ENCODE results near the gene ERC1. TPM values are rescaled to one million over a fixed set of nuclear protein-coding genes. Genes with fewer than 3 reads are reported as not detected.

ERC1 gene
- total RNA-seq, 1 experiment from 2014 or later, result 55.1 TPM

DNA sequence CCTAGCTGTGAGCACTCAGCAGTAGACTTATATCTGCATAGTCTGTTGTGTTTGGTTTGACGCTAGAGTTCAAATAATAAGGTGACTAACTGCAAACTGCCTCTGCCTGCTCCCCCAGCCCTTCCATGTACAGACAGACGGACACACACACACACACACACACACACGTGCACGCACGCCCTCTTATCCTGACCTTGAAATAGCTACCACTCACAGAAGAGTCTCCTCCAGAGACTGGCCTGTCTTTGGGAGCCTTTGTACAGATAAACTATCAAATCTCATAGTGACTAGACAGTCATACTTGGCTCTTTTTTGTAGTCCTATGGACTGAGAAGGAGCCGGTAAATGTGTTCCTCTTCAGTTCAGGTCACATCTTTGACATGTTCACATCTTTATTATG lies 445.0 kb downstream of the ERC1 start:
- TF ChIP-seq, protein P1, sequence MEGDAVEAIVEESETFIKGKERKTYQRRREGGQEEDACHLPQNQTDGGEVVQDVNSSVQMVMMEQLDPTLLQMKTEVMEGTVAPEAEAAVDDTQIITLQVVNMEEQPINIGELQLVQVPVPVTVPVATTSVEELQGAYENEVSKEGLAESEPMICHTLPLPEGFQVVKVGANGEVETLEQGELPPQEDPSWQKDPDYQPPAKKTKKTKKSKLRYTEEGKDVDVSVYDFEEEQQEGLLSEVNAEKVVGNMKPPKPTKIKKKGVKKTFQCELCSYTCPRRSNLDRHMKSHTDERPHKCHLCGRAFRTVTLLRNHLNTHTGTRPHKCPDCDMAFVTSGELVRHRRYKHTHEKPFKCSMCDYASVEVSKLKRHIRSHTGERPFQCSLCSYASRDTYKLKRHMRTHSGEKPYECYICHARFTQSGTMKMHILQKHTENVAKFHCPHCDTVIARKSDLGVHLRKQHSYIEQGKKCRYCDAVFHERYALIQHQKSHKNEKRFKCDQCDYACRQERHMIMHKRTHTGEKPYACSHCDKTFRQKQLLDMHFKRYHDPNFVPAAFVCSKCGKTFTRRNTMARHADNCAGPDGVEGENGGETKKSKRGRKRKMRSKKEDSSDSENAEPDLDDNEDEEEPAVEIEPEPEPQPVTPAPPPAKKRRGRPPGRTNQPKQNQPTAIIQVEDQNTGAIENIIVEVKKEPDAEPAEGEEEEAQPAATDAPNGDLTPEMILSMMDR (IDR thresholded peaks at IDR 0.05; ENCODE audit: unreplicated experiment), result no peak
- intact Hi-C loops (cut with micrococcal nuclease), result no loop called here
- no peak for DNase-seq (ENCODE audit: unreplicated experiment)
- peaks cover 6% of the 10 kb centered on the region for H3K4me1 Mint-ChIP-seq (ENCODE audit: insufficient read depth, unreplicated experiment)
- H3K36me3 Mint-ChIP-seq (ENCODE audit: insufficient read depth, unreplicated experiment), result peaks cover 3% of the 10 kb centered on the region
- H3K4me3 Mint-ChIP-seq (ENCODE audit: unreplicated experiment), result no peak overlapping the region
- CTCF ChIA-PET, result interaction anchor here (0.5 kb wide), 1 partner anchor 16 kb away, joined by 3 read pairs; no protein-coding TSS in a partner anchor
- no peaks in the 10 kb centered on the region for H3K27me3 Mint-ChIP-seq (ENCODE audit: insufficient read depth, unreplicated experiment)
- BruUV-seq (replicated peaks), result no TSS peak
- no peak overlapping the region for H3K27ac Mint-ChIP-seq (ENCODE audit: low read depth, unreplicated experiment)
- POLR2A ChIA-PET, result interaction anchor here (0.8 to 0.9 kb wide), 2 partner anchors 8 to 148 kb away, joined by 3 to 4 read pairs; no protein-coding TSS in a partner anchor
- no peaks in the 10 kb centered on the region for H3K9me3 Mint-ChIP-seq (ENCODE audit: unreplicated experiment)

DNA sequence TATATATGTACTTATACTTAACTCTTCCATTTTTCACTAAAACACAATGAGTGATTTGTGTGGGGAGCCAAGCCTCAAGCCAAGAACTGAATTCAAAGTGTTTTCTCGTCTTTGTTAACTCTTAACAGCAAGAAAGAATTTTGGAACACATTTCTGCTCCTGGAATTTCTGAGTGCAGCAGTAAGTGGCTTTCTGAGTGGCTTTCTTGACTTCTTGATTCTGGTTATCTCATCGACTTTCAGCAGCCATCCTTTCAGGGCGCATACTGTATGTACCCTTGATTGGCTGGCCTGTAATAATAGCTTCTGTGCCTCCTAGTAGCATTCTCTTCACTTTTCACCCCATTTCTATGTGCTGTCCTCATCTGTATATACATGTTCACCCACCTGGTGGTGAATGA lies 446.0 kb downstream of the ERC1 start:
- TF ChIP-seq, protein P1 (IDR thresholded peaks at IDR 0.05; ENCODE audit: unreplicated experiment), result no peak
- no TSS peak for BruUV-seq (replicated peaks)
- no peaks in the 10 kb centered on the region for H3K27me3 Mint-ChIP-seq (ENCODE audit: insufficient read depth, unreplicated experiment)
- peaks cover 6% of the 10 kb centered on the region for H3K36me3 Mint-ChIP-seq (ENCODE audit: insufficient read depth, unreplicated experiment)
- H3K9me3 Mint-ChIP-seq (ENCODE audit: unreplicated experiment), result no peaks in the 10 kb centered on the region
- intact Hi-C loops (cut with micrococcal nuclease), result no loop called here
- ChIA-PET POLR2A (no interaction called here), CTCF (no interaction called here)
- H3K4me1 Mint-ChIP-seq (ENCODE audit: insufficient read depth, unreplicated experiment), result peaks cover 6% of the 10 kb centered on the region
- no peak overlapping the region for H3K27ac Mint-ChIP-seq (ENCODE audit: low read depth, unreplicated experiment)
- H3K4me3 Mint-ChIP-seq (ENCODE audit: unreplicated experiment), result no peak overlapping the region
- DNase-seq (ENCODE audit: unreplicated experiment), result no peak

DNA sequence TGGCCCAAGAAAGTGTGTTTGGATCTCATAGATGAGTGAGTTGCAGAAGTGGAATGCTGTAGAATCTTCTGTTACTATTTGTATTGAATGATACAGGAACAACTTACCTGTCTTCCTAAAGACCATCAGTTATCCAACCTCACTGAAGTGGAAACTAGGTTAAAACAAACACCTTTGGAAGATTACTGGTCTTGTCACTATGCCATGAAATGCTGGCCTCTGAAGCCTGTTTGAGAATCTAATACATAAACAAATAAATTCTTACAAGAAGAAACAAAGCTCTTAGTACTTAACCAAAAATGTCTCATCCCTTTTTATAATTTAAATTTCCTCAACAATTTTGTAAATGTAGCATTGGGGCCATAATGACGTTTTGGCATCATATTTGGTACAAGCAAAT lies 448.2 kb downstream of the ERC1 start:
- POLR2A ChIA-PET, result no interaction called here
- BruUV-seq (replicated peaks), result no TSS peak
- H3K27ac Mint-ChIP-seq (ENCODE audit: low read depth, unreplicated experiment), result no peak overlapping the region
- H3K4me1 Mint-ChIP-seq (ENCODE audit: insufficient read depth, unreplicated experiment), result peaks cover 16% of the 10 kb centered on the region
- intact Hi-C loops (cut with micrococcal nuclease), result no loop called here
- H3K9me3 Mint-ChIP-seq (ENCODE audit: unreplicated experiment), result no peaks in the 10 kb centered on the region
- no peak for DNase-seq (ENCODE audit: unreplicated experiment)
- no peaks in the 10 kb centered on the region for H3K27me3 Mint-ChIP-seq (ENCODE audit: insufficient read depth, unreplicated experiment)
- peaks cover 12% of the 10 kb centered on the region for H3K36me3 Mint-ChIP-seq (ENCODE audit: insufficient read depth, unreplicated experiment)
- no peak overlapping the region for H3K4me3 Mint-ChIP-seq (ENCODE audit: unreplicated experiment)
- TF ChIP-seq, protein P1 (IDR thresholded peaks at IDR 0.05; ENCODE audit: unreplicated experiment), result no peak
- CTCF ChIA-PET, result no interaction called here

DNA sequence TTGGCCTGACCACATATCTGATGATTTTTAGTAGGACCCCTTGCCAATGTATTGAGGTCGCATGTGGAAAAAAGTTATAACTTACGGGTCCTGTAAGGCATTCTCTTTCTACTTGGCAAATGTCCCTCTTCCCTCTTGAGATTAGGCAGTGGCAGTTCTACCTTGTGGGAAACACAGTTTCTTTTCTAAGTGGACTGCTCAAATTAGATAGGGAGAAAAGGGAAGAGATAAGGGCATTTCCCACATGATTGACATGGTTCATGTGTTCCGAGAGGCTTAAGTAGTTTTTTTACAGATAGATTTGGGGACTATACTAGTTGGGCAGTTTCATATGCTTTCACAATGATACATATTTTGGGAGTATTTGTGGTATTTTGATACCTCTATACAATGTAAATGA lies 448.7 kb downstream of the ERC1 start:
- BruUV-seq (replicated peaks), result no TSS peak
- Mint-ChIP-seq H3K4me3 (ENCODE audit: unreplicated experiment) (no peak overlapping the region), H3K27me3 (ENCODE audit: insufficient read depth, unreplicated experiment) (no peaks in the 10 kb centered on the region), H3K4me1 (ENCODE audit: insufficient read depth, unreplicated experiment) (peaks cover 19% of the 10 kb centered on the region), H3K36me3 (ENCODE audit: insufficient read depth, unreplicated experiment) (peaks cover 12% of the 10 kb centered on the region), H3K27ac (ENCODE audit: low read depth, unreplicated experiment) (no peak overlapping the region), H3K9me3 (ENCODE audit: unreplicated experiment) (no peaks in the 10 kb centered on the region)
- intact Hi-C loops (cut with micrococcal nuclease), result no loop called here
- ChIA-PET CTCF (no interaction called here), POLR2A (no interaction called here)
- DNase-seq (ENCODE audit: unreplicated experiment), result no peak
- TF ChIP-seq, protein P1 (IDR thresholded peaks at IDR 0.05; ENCODE audit: unreplicated experiment), result no peak
